HEK293 (cell line): ENCODE measurements around the gene NTN3.

ENCODE experiments used
- CTCF ChIA-PET: fragments of 350-600 bp; formaldehyde crosslinking; extraction: SDS; loops from one replicate; lab custom pipeline; 2021; ENCODE audit warnings: antibody characterized with exemption; lab: Yijun Ruan, JAX
- POLR2A ChIA-PET: fragments of 300-600 bp; formaldehyde crosslinking; extraction: SDS; loops from one replicate; lab custom pipeline; 2020; ENCODE audit warnings: antibody characterized with exemption, inconsistent platforms; lab: Yijun Ruan, JAX
- H3K27ac ChIP-seq: fragments of 200-500 bp; sonication (Bioruptor generic); 2 replicates; pipeline ENCODE4 v1.5.1; 2014; ENCODE audit warnings: low read depth, low read length, control low read depth, inconsistent platforms; ENCODE audit errors: extremely low read depth
- H3K36me3 ChIP-seq, 2 experiments: fragments of 200-500 bp in 1 of 2; sonication (Bioruptor generic) in 1 of 2; 1 replicate in 1 of 2; 2 replicates in 1 of 2; pipeline ENCODE4 v1.5.1; 2014 to 2017; ENCODE audit warnings: inconsistent platforms in 2 of 2, low read length in 2 of 2; ENCODE audit not compliant: control insufficient read depth in 2 of 2, insufficient read depth in 1 of 2
- H3K4me1 ChIP-seq: fragments of 200-500 bp; sonication (Bioruptor generic); 2 replicates; pipeline ENCODE4 v1.5.1; 2014; ENCODE audit warnings: mild to moderate bottlenecking, low read length, inconsistent platforms; ENCODE audit not compliant: control insufficient read depth, insufficient read depth
- H3K4me3 ChIP-seq: 2 replicates; pipeline ENCODE4 v1.5.1; 2011; ENCODE audit warnings: low read depth, mild to moderate bottlenecking, control low read depth, low read length, moderate library complexity
- H3K9me3 ChIP-seq: fragments of 200-500 bp; sonication (Bioruptor generic); 2 replicates; pipeline ENCODE4 v1.5.1; 2014; ENCODE audit warnings: low read depth, low read length, inconsistent platforms; ENCODE audit not compliant: control insufficient read depth, insufficient read depth
- GLIS1 ChIP-seq: fragments of 450-650 bp; formaldehyde crosslinking; IDR thresholded peaks from 2 replicates; pipeline ENCODE4 v1.5.1; 2016; ENCODE audit warnings: missing biosample characterization, missing genetic modification characterization
- IKZF3 ChIP-seq: fragments of 450-650 bp; IDR thresholded peaks from 2 replicates; pipeline ENCODE4 v1.5.0; 2018; ENCODE audit warnings: missing biosample characterization, mild to moderate bottlenecking, missing genetic modification characterization, moderate library complexity
- KLF1 ChIP-seq: fragments of 450-650 bp; formaldehyde crosslinking; IDR thresholded peaks from 2 replicates; pipeline ENCODE4 v1.5.1; 2016; ENCODE audit warnings: missing biosample characterization, missing genetic modification characterization
- KLF10 ChIP-seq: fragments of 450-650 bp; IDR thresholded peaks from 2 replicates; pipeline ENCODE4 v1.5.1; 2018; ENCODE audit warnings: missing biosample characterization, mild to moderate bottlenecking, missing genetic modification characterization
- PATZ1 ChIP-seq: fragments of 450-650 bp; formaldehyde crosslinking; IDR thresholded peaks from 2 replicates; pipeline ENCODE4 v1.5.1; 2016; ENCODE audit warnings: missing biosample characterization, missing genetic modification characterization
- PBX3 ChIP-seq: sonication (generic); formaldehyde crosslinking; IDR thresholded peaks from 2 replicates; pipeline ENCODE4 v1.8.1; 2022; ENCODE audit warnings: mild to moderate bottlenecking, moderate library complexity, missing genetic modification reagents
- TCF7L2 ChIP-seq: IDR thresholded peaks from 2 replicates; pipeline ENCODE4 v1.6.1; 2011; ENCODE audit warnings: low read depth, mild to moderate bottlenecking, inconsistent platforms, low read length, moderate library complexity, borderline replicate concordance
- TSHZ1 ChIP-seq: fragments of 450-650 bp; formaldehyde crosslinking; IDR thresholded peaks from 2 replicates; pipeline ENCODE4 v1.5.1; 2016; ENCODE audit warnings: missing biosample characterization, missing genetic modification characterization, borderline replicate concordance
- ZBTB1 ChIP-seq: fragments of 450-650 bp; formaldehyde crosslinking; IDR thresholded peaks from 2 replicates; pipeline ENCODE4 v1.5.1; 2016; ENCODE audit warnings: missing biosample characterization, missing genetic modification characterization
- ZBTB6 ChIP-seq: fragments of 450-650 bp; formaldehyde crosslinking; IDR thresholded peaks from 2 replicates; pipeline ENCODE4 v1.5.1; 2017; ENCODE audit warnings: missing biosample characterization, missing genetic modification characterization
- ZNF112 ChIP-seq: fragments of 450-650 bp; formaldehyde crosslinking; IDR thresholded peaks from 2 replicates; pipeline ENCODE4 v1.5.0; 2017; ENCODE audit warnings: missing biosample characterization, missing genetic modification characterization
- ZNF248 ChIP-seq: fragments of 450-650 bp; formaldehyde crosslinking; IDR thresholded peaks from 2 replicates; pipeline ENCODE4 v1.5.1; 2017; ENCODE audit warnings: missing biosample characterization, missing genetic modification characterization
- ZNF335 ChIP-seq: fragments of 450-650 bp; formaldehyde crosslinking; conservative IDR thresholded peaks from 2 replicates; pipeline ENCODE4 v1.5.1; 2016; ENCODE audit warnings: missing biosample characterization, missing genetic modification characterization
- ZNF354C ChIP-seq: fragments of 450-650 bp; formaldehyde crosslinking; IDR thresholded peaks from 2 replicates; pipeline ENCODE4 v1.5.1; 2016; ENCODE audit warnings: missing biosample characterization, missing genetic modification characterization, low read depth, borderline replicate concordance
- ZNF404 ChIP-seq: fragments of 450-650 bp; formaldehyde crosslinking; IDR thresholded peaks from 2 replicates; pipeline ENCODE4 v1.5.1; 2017; ENCODE audit warnings: missing biosample characterization, missing genetic modification characterization
- ZNF433 ChIP-seq: fragments of 450-650 bp; formaldehyde crosslinking; IDR thresholded peaks from 2 replicates; pipeline ENCODE4 v1.5.1; 2016; ENCODE audit warnings: missing biosample characterization, missing genetic modification characterization, low read depth
- ZNF670 ChIP-seq: fragments of 450-650 bp; formaldehyde crosslinking; IDR thresholded peaks from 2 replicates; pipeline ENCODE4 v1.5.1; 2016; ENCODE audit warnings: missing biosample characterization, missing genetic modification characterization, low read depth
- ZNF747 ChIP-seq: fragments of 450-650 bp; formaldehyde crosslinking; IDR thresholded peaks from 2 replicates; pipeline ENCODE4 v1.5.1; 2016; ENCODE audit warnings: missing biosample characterization, missing genetic modification characterization
- ZNF792 ChIP-seq: fragments of 450-650 bp; formaldehyde crosslinking; IDR thresholded peaks from 2 replicates; pipeline ENCODE4 v1.5.1; 2016; ENCODE audit warnings: missing biosample characterization, missing genetic modification characterization
- ZNF830 ChIP-seq: fragments of 450-650 bp; IDR thresholded peaks from 2 replicates; pipeline ENCODE4 v1.5.0; 2018; ENCODE audit warnings: missing biosample characterization, missing genetic modification characterization, low read depth, mild to moderate bottlenecking, moderate library complexity
- ZSCAN18 ChIP-seq: fragments of 450-650 bp; formaldehyde crosslinking; IDR thresholded peaks from 2 replicates; pipeline ENCODE4 v1.5.1; 2016; ENCODE audit warnings: missing biosample characterization, missing genetic modification characterization
- ZSCAN30 ChIP-seq: fragments of 450-650 bp; IDR thresholded peaks from 2 replicates; pipeline ENCODE4 v1.5.1; 2018; ENCODE audit warnings: missing biosample characterization, mild to moderate bottlenecking, missing genetic modification characterization, moderate library complexity
- ZSCAN5A ChIP-seq: fragments of 450-650 bp; formaldehyde crosslinking; IDR thresholded peaks from 2 replicates; pipeline ENCODE4 v1.5.1; 2016; ENCODE audit warnings: missing biosample characterization, missing genetic modification characterization
- ZXDB ChIP-seq: fragments of 450-650 bp; formaldehyde crosslinking; IDR thresholded peaks from 2 replicates; pipeline ENCODE4 v1.5.1; 2016; ENCODE audit warnings: missing biosample characterization, missing genetic modification characterization

NTN3 gene

GRCh38 chr16:2520097-2520783 is 49.1 kb downstream of the NTN3 start, which contains the start of gene AMDHD2 (continued):
- TF ChIP-seq ZNF830 (tag by site-specific recombination): no peak
- TF ChIP-seq KLF10 (tag by site-specific recombination): peak; percentile 51; the same call in 1 of the 2 replicates
- no peak for TF ChIP-seq ZNF335 (tag by site-specific recombination)
- TF ChIP-seq ZNF112 (tag by site-specific recombination): no peak
- peak; percentile 46 for TF ChIP-seq PBX3 (CRISPR knock-in tag)
- TF ChIP-seq ZBTB1 (tag by site-specific recombination): no peak
- 0 out of 2 replicates have a peak, but pooled peaks have one; percentile 52 for TF ChIP-seq ZSCAN5A (tag by site-specific recombination)
- TF ChIP-seq ZNF404: no peak
- 0 out of 2 replicates have a peak, but pooled peaks have one; percentile 31 for TF ChIP-seq ZXDB (tag by site-specific recombination)
- TF ChIP-seq ZSCAN30 (tag by site-specific recombination): no peak
- TF ChIP-seq ZNF248 (tag by site-specific recombination): no peak
- TF ChIP-seq ZBTB6 (tag by site-specific recombination): peak; percentile 79
- TF ChIP-seq ZNF747 (tag by site-specific recombination): no peak
- TF ChIP-seq ZNF670: no peak
- TF ChIP-seq ZNF433 (tag by site-specific recombination): no peak
- TF ChIP-seq ZNF354C (tag by site-specific recombination): no peak
- peak; percentile 37; the same call in 1 of the 2 replicates for TF ChIP-seq GLIS1 (tag by site-specific recombination)
- no peak for TF ChIP-seq IKZF3

GRCh38 chr16:2520784-2521531 is 49.9 kb downstream of the NTN3 start:
- Histone ChIP-seq H3K27ac (no peak overlapping the region), H3K4me1 (peaks cover 3% of the 10 kb centered on the region; the same call in 1 of the 2 replicates), H3K9me3 (no peaks in the 10 kb centered on the region), H3K4me3 (peak overlapping the region; percentile 68), H3K36me3 (peaks cover 0 to 69% of the 10 kb centered on the region in 2 experiments; a peak in 2 of 3 replicates)
- CTCF ChIA-PET: interaction anchor here (0.6 kb wide), 1 partner anchor 18 kb away, joined by 3 read pairs; no protein-coding TSS in a partner anchor
- POLR2A ChIA-PET: interaction anchor here (0.6 to 2.6 kb wide), 6 partner anchors 8 to 365 kb away, joined by 3 to 25 read pairs (median 4); partner anchors contain the start of genes CEMP1, TBC1D24, TEDC2 and TRAF7
- TF ChIP-seq PATZ1: 0 out of 2 replicates have a peak, but pooled peaks have one; percentile 12
- TF ChIP-seq TCF7L2: no peak
- no peak for TF ChIP-seq ZSCAN18 (tag by site-specific recombination)
- TF ChIP-seq ZNF792 (tag by site-specific recombination): no peak
- no peak for TF ChIP-seq TSHZ1
- no peak for TF ChIP-seq KLF1 (tag by site-specific recombination)
